Naive thymus-derived CD4-positive, alpha-beta T cell (primary cell): ENCODE measurements around the gene FKBP14. TPM values are rescaled to one million over a fixed set of nuclear protein-coding genes. Genes with fewer than 3 reads are reported as not detected.
"Not testable (repeated sequence)": the region's sequence is repeated elsewhere in the genome, so short reads cannot be mapped to it uniquely, and the experiment has no call there.

Source experiments
- ATAC-seq: fragments of 150-1000 bp; cut with Tn5 transposase; 2 replicates; pipeline ENCODE4 v1.10.0; 2021; ENCODE audit warnings: mild to moderate bottlenecking, moderate library complexity
- CTCF ChIA-PET: fragments of 350-600 bp; sonication (Branson Sonifier 250); formaldehyde crosslinking; loops from one replicate; lab custom pipeline; 2021; ENCODE audit warnings: antibody characterized with exemption; lab: Charles Lee
- POLR2A ChIA-PET: fragments of 350-600 bp; sonication (Branson Sonifier 250); formaldehyde crosslinking; loops from one replicate; lab custom pipeline; 2021; ENCODE audit warnings: antibody characterized with exemption, inconsistent platforms; lab: Charles Lee
- DNase-seq, 9 donors: peaks; one replicate each; pipeline versions ENCODE4 v3.0.0 to v3.0.0-alpha.2; 2020 to 2022; ENCODE audit warnings: mixed read lengths in 1 of 9
- H3K27ac ChIP-seq: one replicate; pipeline ENCODE4 v1.7.0; 2013; ENCODE audit warnings: mild to moderate bottlenecking, low read depth, low read length, moderate library complexity
- H3K27me3 ChIP-seq, 2 donors: one replicate each; pipeline ENCODE4 v1.7.0; 2013; ENCODE audit warnings: low read length in 2 of 2, mild to moderate bottlenecking in 2 of 2, moderate library complexity in 2 of 2; ENCODE audit not compliant: control insufficient read depth in 2 of 2, insufficient read depth in 2 of 2
- H3K36me3 ChIP-seq, 3 experiments: 1 replicate in 2 of 3; 2 replicates in 1 of 3; pipeline ENCODE4 v1.7.0; 2013; ENCODE audit warnings: low read length in 3 of 3, mild to moderate bottlenecking in 3 of 3, moderate library complexity in 1 of 3; ENCODE audit not compliant: insufficient read depth in 3 of 3, control insufficient read depth in 2 of 3
- H3K4me1 ChIP-seq, 2 donors: one replicate each; pipeline ENCODE4 v1.7.0; 2013; ENCODE audit warnings: low read length in 2 of 2, mild to moderate bottlenecking in 2 of 2, moderate library complexity in 1 of 2; ENCODE audit not compliant: control insufficient read depth in 2 of 2, insufficient read depth in 2 of 2
- H3K4me3 ChIP-seq: 2 replicates; pipeline ENCODE4 v1.7.0; 2013; ENCODE audit warnings: mild to moderate bottlenecking, low read length
- H3K9me3 ChIP-seq, 3 experiments: 1 replicate in 2 of 3; 2 replicates in 1 of 3; pipeline ENCODE4 v1.7.0; 2013; ENCODE audit warnings: low read length in 3 of 3; ENCODE audit not compliant: control insufficient read depth in 2 of 3
- H3K27ac Mint-ChIP-seq, 9 donors: one replicate each; pipeline ENCODE4 v1.8.0; 2020 to 2022; ENCODE audit warnings: mixed read lengths in 9 of 9, mild to moderate bottlenecking in 8 of 9, moderate library complexity in 5 of 9, inconsistent platforms in 2 of 9
- H3K27me3 Mint-ChIP-seq, 5 donors: one replicate each; pipeline ENCODE4 v1.8.0; 2021 to 2022; ENCODE audit warnings: mixed read lengths in 5 of 5, mild to moderate bottlenecking in 1 of 5
- H3K36me3 Mint-ChIP-seq, 5 donors: one replicate each; pipeline ENCODE4 v1.8.0; 2020 to 2022; ENCODE audit warnings: mixed read lengths in 5 of 5, mild to moderate bottlenecking in 3 of 5, inconsistent platforms in 1 of 5
- H3K4me1 Mint-ChIP-seq, 7 donors: one replicate each; pipeline ENCODE4 v1.8.0; 2020 to 2022; ENCODE audit warnings: mixed read lengths in 7 of 7, mild to moderate bottlenecking in 3 of 7, inconsistent platforms in 1 of 7
- H3K4me3 Mint-ChIP-seq, 10 donors: one replicate each; pipeline ENCODE4 v1.8.0; 2020 to 2022; ENCODE audit warnings: mild to moderate bottlenecking in 10 of 10, mixed read lengths in 10 of 10, moderate library complexity in 6 of 10, inconsistent platforms in 2 of 10
- H3K9me3 Mint-ChIP-seq, 11 donors: one replicate each; pipeline ENCODE4 v1.8.0; 2020 to 2022; ENCODE audit warnings: mixed read lengths in 11 of 11, mild to moderate bottlenecking in 4 of 11, inconsistent platforms in 1 of 11, moderate library complexity in 1 of 11
- intact Hi-C, 2 donors: fragments of 100-400 bp; cut with micrococcal nuclease; formaldehyde crosslinking; loops; one replicate each; pipeline ENCODE4 v1.15.1; 2023
- polyA plus RNA-seq, 2 donors: library from polyadenylated mRNA; unstranded; fragments of 300-500 nt; fragmentation: Illumina TruSeq; gene quantifications; one replicate each; pipeline ENCODE4 v1.2.3, GENCODE V29; 2021
- total RNA-seq, 6 experiments: library from RNA in 5 of 6; stranded (reverse) in 5 of 6; gene quantifications; 1 replicate in 5 of 6; 2 replicates in 1 of 6; pipeline ENCODE4 v1.2.3 and lab custom pipeline; 2021 to 2026

Gene FKBP14
- total and polyA plus RNA-seq, 7 experiments from 2014 or later, result 1.6 to 6.5 (median 5.1) TPM

DNA sequence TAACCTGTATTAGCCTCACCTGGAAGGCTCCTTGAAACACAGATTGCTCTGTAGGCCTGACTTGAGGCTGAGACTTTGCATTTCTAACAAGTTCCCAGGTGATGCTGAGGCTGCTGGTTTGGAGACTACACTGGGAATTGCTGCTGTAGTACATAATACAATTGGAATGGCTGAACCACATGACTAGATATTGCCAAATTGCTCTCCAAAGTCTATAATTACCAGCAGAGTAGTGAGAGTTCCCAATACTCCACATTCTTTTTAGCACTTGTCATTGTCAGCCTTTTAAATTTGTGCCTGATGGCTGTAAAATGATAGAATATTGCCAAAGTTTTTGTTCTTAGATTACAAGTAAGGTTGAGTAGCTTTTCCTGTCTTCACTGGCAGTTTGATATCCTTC lies 41.6 kb upstream of the FKBP14 start:
- Mint-ChIP-seq H3K27ac (no peak overlapping the region), H3K9me3 (no peaks in the 10 kb centered on the region), H3K36me3 (peaks cover 2 to 45% (median 10%) of the 10 kb centered on the region in 5 donors), H3K4me1 (no peaks in the 10 kb centered on the region), H3K4me3 (no peak overlapping the region), H3K27me3 (no peaks in the 10 kb centered on the region)
- Histone ChIP-seq H3K36me3 (peaks cover 0 to 4% (median 0%) of the 10 kb centered on the region in 3 experiments), H3K4me3 (no peak overlapping the region), H3K27me3 (no peaks in the 10 kb centered on the region), H3K27ac (no peak overlapping the region), H3K9me3 (no peaks in the 10 kb centered on the region), H3K4me1 (no peaks in the 10 kb centered on the region)
- ChIA-PET CTCF (no interaction called here), POLR2A (no interaction called here)
- no peak for DNase-seq
- intact Hi-C loops, result loop anchor here (10.0 kb wide), 2 partner anchors 347 to 1143 kb away; no protein-coding TSS in a partner anchor
- no peak for ATAC-seq

DNA sequence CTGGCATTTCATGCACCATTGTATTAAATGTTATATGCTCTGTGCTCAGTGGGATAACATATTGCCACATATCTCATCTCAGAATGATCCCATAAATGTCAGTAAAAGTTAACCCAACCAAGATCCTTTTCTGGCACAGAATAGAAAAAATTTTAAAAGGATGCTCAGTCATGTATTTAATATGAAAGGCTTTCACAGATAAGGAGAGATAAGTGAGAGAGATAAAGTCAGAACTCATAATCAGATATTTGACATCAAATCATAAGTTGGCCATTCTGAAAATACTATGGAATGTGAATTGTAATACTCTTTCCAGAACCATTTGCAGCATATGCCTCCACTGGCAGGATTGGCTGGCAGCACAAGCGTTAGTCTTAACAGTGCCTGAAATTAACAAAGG lies 40.2 kb upstream of the FKBP14 start:
- Mint-ChIP-seq H3K9me3 (peaks cover 0 to 1% (median 0%) of the 10 kb centered on the region in 11 donors), H3K4me3 (no peak overlapping the region), H3K4me1 (peaks cover 0 to 6% (median 2%) of the 10 kb centered on the region in 7 donors), H3K36me3 (peaks cover 2 to 47% (median 8%) of the 10 kb centered on the region in 5 donors), H3K27me3 (no peaks in the 10 kb centered on the region), H3K27ac (no peak overlapping the region)
- intact Hi-C loops, result loop anchor here (10.0 kb wide), 2 partner anchors 348 to 1142 kb away; no protein-coding TSS in a partner anchor
- no peaks in the 10 kb centered on the region for H3K4me1 ChIP-seq
- no peak for DNase-seq
- peaks cover 0 to 4% (median 0%) of the 10 kb centered on the region in 3 experiments for H3K36me3 ChIP-seq
- H3K27me3 ChIP-seq, result no peaks in the 10 kb centered on the region
- no peak for ATAC-seq
- ChIA-PET CTCF (no interaction called here), POLR2A (no interaction called here)
- no peak overlapping the region for H3K4me3 ChIP-seq
- no peak overlapping the region for H3K27ac ChIP-seq
- H3K9me3 ChIP-seq, result no peaks in the 10 kb centered on the region

DNA sequence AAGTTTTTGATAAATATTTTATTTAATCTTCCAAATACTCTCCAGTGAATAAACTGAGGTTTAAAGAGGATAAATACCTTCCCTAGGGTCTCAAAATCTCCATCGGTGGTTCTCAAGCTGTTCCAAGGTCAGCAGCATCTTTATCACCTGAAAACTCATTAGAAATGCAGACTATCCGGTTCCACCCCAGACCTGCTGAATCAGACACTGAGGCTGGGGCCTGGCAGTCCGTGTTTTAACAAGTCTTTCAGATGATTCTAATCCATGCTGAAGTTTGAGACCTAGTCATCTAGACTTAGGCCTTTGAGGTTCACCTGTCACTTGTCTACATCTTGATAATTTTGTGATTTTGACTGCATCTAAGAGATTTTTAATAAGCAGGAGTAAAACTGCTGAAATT lies 39.2 kb upstream of the FKBP14 start:
- no peak overlapping the region for H3K4me3 Mint-ChIP-seq
- H3K36me3 Mint-ChIP-seq, result peaks cover 0 to 44% (median 4%) of the 10 kb centered on the region in 5 donors
- no peaks in the 10 kb centered on the region for H3K9me3 ChIP-seq
- no peaks in the 10 kb centered on the region for H3K27me3 ChIP-seq
- DNase-seq, result no peak
- no peak overlapping the region for H3K27ac ChIP-seq
- no peaks in the 10 kb centered on the region for H3K27me3 Mint-ChIP-seq
- H3K27ac Mint-ChIP-seq, result no peak overlapping the region
- POLR2A ChIA-PET, result no interaction called here
- H3K4me1 Mint-ChIP-seq, result peaks cover 0 to 12% (median 6%) of the 10 kb centered on the region in 7 donors
- H3K9me3 Mint-ChIP-seq, result peaks cover 0 to 1% (median 0%) of the 10 kb centered on the region in 11 donors
- no peaks in the 10 kb centered on the region for H3K4me1 ChIP-seq
- intact Hi-C loops, result loop anchor here (10.0 kb wide), 2 partner anchors 349 to 1141 kb away; no protein-coding TSS in a partner anchor
- CTCF ChIA-PET, result interaction anchor here (1.5 kb wide), 1 partner anchor 188 kb away, joined by 4 read pairs; no protein-coding TSS in a partner anchor
- peaks cover 0 to 4% (median 0%) of the 10 kb centered on the region in 3 experiments for H3K36me3 ChIP-seq
- ATAC-seq, result no peak
- no peak overlapping the region for H3K4me3 ChIP-seq

DNA sequence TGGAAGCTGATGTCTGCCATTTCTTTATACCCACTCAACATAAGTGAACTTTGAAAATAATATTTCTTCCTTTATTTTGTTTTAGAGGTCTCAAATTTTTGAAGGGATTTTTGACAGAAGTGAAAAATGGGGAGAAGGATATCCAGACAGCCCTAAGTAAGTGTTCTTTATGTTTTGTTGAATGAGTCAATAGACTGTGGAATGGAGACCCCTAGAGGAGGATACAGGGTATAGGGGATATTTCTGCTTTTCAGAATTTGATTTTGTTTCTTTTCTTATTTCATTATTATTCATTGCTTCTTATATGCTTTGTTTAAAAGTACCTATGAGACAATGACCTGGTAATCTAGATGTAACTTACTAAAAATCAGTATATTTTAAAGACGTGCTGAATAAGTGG lies 36.1 kb upstream of the FKBP14 start:
- no peak overlapping the region for H3K4me3 Mint-ChIP-seq
- peaks cover 0 to 1% (median 0%) of the 10 kb centered on the region in 11 donors for H3K9me3 Mint-ChIP-seq
- intact Hi-C loops, result loop anchor here (1.0 to 10.0 kb wide), 12 partner anchors 33 to 1138 kb away; partner anchors contain the start of gene PLEKHA8 (in 1 of the 2)
- H3K27ac Mint-ChIP-seq, result no peak overlapping the region
- POLR2A ChIA-PET, result interaction anchor here (2.4 kb wide), 1 partner anchor 34 kb away, joined by 10 read pairs; the partner anchor contains the start of gene PLEKHA8
- Histone ChIP-seq H3K27ac (no peak overlapping the region), H3K4me1 (no peaks in the 10 kb centered on the region), H3K4me3 (no peak overlapping the region), H3K9me3 (no peaks in the 10 kb centered on the region), H3K27me3 (no peaks in the 10 kb centered on the region), H3K36me3 (no peaks in the 10 kb centered on the region)
- peaks cover 0 to 12% (median 6%) of the 10 kb centered on the region in 7 donors for H3K4me1 Mint-ChIP-seq
- no peaks in the 10 kb centered on the region for H3K27me3 Mint-ChIP-seq
- ATAC-seq (peak; percentile 76), DNase-seq (peak in 5 of 9 donors; percentile 17 to 36 (median 19))
- peaks cover 5 to 41% (median 8%) of the 10 kb centered on the region in 5 donors for H3K36me3 Mint-ChIP-seq
- CTCF ChIA-PET, result interaction anchor here (0.6 to 3.2 kb wide), 9 partner anchors 11 to 186 kb away, joined by 3 to 13 read pairs (median 4); partner anchors contain the start of gene PLEKHA8

DNA sequence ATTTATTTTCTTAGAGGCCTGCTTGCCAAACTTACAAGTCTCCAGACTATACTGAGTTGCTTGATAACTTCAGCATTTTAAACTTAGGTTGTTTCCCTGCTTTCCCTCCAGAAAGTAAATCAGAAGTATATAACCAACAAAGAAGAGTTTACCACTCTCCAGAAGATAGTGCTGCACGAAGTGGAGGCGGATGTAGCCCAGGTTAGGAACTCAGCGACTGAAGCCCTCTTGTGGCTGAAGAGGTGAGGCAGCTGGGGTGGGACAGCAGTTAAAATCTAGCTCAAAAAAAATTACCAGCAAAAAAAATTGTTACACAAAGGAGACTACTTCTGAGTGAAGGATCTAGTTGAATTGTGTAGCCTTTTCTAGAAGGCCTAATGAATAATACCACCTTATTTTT lies 35.3 kb upstream of the FKBP14 start:
- CTCF ChIA-PET, result interaction anchor here (0.6 to 3.2 kb wide), 23 partner anchors 11 to 507 kb away, joined by 3 to 13 read pairs (median 4); partner anchors contain the start of genes FKBP14 and PLEKHA8
- intact Hi-C loops, result loop anchor here (1.0 to 10.0 kb wide), 13 partner anchors 32 to 1141 kb away; partner anchors contain the start of gene PLEKHA8 (in 1 of the 2)
- H3K27me3 ChIP-seq, H3K4me3 ChIP-seq, H3K27me3 Mint-ChIP-seq, H3K4me3 Mint-ChIP-seq, H3K9me3 Mint-ChIP-seq, H3K36me3 ChIP-seq, H3K9me3 ChIP-seq, H3K4me1 ChIP-seq, H3K27ac ChIP-seq: not testable (repeated sequence)
- DNase-seq, result peak in 7 of 9 donors; percentile 23 to 61 (median 44)
- Mint-ChIP-seq H3K36me3 (peaks cover 5 to 41% (median 13%) of the 10 kb centered on the region in 5 donors), H3K4me1 (peaks cover 0 to 12% (median 6%) of the 10 kb centered on the region in 7 donors), H3K27ac (peak overlapping the region in 4 of 9 donors; percentile 8 to 38 (median 34))
- ATAC-seq, result peak; percentile 89
- POLR2A ChIA-PET, result interaction anchor here (0.6 to 2.4 kb wide), 4 partner anchors 34 to 509 kb away, joined by 3 to 10 read pairs (median 6); partner anchors contain the start of gene PLEKHA8

DNA sequence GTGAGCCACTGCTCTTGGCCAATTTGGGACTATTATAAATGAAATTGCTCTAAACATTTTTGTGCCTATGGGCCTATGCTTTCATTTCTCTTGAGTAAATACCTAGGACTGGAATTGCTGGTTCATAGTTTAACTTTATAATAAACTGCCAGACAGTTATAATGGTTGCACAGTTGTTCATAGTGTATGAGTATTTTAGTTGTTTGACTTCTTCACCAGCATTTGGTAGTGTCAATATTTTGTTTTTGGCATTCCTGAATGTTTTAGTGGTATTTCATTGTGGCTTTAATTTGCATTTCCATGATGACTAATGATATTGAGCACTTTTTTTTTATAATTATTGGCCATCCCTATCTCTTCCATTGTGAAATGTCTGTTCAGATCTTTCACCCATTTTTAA lies 31.2 kb upstream of the FKBP14 start:
- Mint-ChIP-seq H3K4me1 (peaks cover 0 to 12% (median 6%) of the 10 kb centered on the region in 7 donors), H3K36me3 (peaks cover 5 to 34% (median 17%) of the 10 kb centered on the region in 5 donors), H3K9me3 (peaks cover 0 to 1% (median 0%) of the 10 kb centered on the region in 11 donors), H3K27me3 (no peaks in the 10 kb centered on the region), H3K27ac (no peak overlapping the region), H3K4me3 (no peak overlapping the region)
- DNase-seq, result no peak
- H3K4me3 ChIP-seq, result no peak overlapping the region
- ATAC-seq, result no peak
- ChIA-PET CTCF (no interaction called here), POLR2A (no interaction called here)
- no peaks in the 10 kb centered on the region for H3K9me3 ChIP-seq
- no peaks in the 10 kb centered on the region for H3K27me3 ChIP-seq
- H3K4me1 ChIP-seq, result no peaks in the 10 kb centered on the region
- H3K27ac ChIP-seq, result no peak overlapping the region
- peaks cover 0 to 4% (median 0%) of the 10 kb centered on the region in 3 experiments for H3K36me3 ChIP-seq
- intact Hi-C loops, result no loop called here
